GM12872 (cell line): ENCODE data around the gene GMDS.

Experiments used
- TF ChIP-seq, protein P1 (sequence below): IDR thresholded peaks from 3 replicates; pipeline ENCODE4 v1.5.1; 2011; ENCODE audit warnings: low read depth, mild to moderate bottlenecking, low read length, moderate library complexity; ENCODE audit not compliant: insufficient read depth

Gene GMDS

DNA sequence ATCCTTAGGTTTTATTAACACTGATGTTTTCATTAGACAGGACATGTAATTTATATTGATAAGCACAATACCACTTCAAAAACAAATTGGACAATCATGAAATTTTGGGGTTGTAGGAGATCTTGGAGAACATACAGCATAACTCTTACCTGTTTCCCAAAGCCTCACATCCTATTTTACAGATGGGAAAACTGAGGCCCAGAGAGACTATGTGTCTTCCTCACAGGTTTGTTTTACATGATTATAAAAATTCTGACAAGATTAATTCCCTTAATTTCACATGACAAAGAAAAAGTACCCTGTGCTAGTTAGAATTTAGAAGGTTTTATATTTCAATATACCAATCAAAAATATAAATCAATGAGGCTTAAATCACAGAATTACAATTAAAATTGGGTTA is 145.5 kb downstream of the GMDS start:
- TF ChIP-seq, protein P1, sequence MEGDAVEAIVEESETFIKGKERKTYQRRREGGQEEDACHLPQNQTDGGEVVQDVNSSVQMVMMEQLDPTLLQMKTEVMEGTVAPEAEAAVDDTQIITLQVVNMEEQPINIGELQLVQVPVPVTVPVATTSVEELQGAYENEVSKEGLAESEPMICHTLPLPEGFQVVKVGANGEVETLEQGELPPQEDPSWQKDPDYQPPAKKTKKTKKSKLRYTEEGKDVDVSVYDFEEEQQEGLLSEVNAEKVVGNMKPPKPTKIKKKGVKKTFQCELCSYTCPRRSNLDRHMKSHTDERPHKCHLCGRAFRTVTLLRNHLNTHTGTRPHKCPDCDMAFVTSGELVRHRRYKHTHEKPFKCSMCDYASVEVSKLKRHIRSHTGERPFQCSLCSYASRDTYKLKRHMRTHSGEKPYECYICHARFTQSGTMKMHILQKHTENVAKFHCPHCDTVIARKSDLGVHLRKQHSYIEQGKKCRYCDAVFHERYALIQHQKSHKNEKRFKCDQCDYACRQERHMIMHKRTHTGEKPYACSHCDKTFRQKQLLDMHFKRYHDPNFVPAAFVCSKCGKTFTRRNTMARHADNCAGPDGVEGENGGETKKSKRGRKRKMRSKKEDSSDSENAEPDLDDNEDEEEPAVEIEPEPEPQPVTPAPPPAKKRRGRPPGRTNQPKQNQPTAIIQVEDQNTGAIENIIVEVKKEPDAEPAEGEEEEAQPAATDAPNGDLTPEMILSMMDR = no peak

DNA sequence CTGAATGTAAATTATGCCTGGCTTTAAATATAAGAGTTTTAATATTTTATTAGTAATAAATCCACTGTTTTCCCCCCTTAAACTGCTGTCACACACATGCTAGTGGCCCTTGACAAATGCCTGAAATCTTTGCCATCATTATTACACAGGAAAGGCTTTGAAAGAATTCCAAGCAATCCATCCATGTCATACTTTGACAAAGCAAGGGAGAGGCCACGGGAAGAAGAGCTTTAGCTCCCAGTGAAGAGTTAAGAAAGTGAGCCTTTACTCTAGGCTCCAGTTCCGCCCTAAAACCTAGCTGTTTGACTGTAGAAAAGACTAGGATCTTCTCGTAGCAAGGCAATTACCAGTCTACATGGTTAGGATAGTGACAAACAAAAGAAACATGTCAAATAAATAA is 147.9 kb downstream of the GMDS start:
- TF ChIP-seq, protein P1 = no peak

DNA sequence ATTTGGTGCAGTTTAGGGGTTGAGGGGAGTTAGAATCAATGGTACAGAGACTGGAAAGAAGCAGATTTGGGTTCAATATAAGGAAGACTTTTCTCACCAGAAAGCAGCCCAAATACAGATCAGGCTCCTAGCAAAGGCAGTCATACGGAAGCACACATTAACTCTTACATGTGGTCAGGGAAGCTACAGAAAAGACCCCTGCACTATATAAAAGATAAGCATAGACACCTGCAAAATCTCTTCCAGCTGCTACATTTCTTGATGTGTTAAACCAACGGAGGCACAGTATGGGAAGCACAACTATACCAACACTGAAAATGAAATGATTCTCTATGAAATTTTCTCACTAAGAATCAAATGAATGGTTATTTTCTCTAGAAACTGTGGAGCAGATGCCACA is 150.8 kb downstream of the GMDS start:
- TF ChIP-seq, protein P1 = no peak

DNA sequence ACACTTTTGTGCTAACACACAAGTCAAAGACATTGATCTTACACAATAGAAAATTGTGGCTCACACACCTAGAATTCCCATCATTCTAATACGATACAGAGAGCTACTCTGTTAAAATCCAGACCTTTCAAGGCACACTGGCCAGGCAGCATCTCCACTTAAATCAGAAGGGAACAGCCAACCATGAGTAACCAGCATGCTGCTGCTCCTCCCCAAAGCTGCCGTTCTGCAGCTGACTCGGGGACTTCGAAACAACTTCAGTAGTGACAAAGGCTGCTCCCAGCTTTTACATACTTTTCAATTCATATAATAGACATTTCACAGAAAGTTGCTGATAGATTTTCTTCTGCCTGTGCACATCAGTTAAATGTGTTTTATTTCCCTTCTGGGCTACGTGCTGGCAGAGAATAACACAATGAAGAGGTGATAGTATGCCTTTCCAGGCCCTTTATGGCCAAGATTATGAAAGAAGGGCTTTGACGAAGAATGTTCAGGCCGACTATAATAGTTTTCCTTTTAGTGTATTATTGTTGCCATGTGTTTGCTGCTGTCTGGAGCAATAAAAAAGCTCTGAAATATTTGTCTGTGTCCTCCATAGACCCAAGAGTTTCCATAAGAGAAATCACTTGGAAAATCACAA is 159.0 kb downstream of the GMDS start:
- TF ChIP-seq, protein P1 = no peak

DNA sequence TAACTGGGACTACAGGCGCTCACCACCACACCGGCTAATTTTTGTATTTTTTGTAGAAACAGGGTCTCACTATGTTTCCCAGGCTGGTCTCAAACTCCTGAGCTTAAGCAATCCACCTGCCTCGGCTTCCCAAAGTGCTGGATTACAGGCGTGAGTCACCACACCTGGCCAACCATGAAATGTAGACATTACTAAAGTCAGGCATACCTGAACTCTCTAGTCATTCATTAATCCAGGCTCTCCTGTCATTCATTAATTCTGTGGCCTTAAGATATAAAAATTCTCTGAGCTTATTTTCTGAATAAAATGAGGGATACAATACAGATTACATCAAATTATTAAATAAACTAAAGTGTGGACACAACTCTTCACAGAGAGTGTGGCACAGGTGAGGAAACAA is 159.7 kb downstream of the GMDS start:
- TF ChIP-seq, protein P1 = no peak

DNA sequence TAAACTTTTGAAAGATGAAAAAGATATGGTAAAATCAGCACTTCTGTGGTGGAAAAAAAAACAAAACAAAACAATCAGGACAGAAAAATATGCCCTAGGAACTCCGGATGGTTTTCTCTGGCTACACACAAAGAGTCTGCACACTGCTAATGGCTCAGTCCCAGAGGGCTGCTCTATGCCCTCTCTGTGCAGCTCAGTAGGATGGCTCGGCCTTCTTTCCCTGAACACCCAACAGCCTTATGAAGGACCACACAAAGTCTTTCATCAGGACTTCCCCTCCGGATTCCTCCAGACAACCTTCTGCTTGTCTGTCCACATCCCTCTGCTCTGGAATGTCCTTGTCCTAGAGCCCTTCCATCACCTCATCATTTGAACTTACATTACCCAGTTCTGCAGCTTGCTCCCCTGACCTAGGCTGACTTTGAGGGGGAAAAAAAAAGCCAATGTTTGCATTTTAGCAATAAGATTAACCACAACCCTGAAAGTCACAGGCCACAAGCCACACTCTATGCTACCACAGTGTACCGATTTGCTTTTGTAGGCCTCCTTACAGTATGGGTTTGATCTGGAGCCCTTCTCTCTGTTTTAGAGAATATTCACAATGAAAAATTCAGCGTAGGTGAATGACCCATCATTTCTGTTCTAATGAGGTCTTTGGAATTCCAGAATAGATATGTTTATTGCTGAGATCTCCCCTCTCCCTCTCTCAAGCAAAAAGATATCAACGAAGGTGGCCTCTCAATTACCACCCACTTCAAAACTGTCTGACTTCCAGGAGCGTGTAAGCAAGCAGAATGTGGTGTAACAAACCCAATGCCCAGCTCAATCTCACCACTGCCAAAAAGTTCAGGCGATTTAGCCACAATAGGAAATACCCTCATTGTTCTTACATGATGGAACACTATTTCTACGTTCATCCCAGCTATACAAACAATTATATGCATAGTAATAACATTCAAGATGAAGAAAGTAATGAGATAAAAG is 164.0 kb downstream of the GMDS start:
- TF ChIP-seq, protein P1 = no peak

DNA sequence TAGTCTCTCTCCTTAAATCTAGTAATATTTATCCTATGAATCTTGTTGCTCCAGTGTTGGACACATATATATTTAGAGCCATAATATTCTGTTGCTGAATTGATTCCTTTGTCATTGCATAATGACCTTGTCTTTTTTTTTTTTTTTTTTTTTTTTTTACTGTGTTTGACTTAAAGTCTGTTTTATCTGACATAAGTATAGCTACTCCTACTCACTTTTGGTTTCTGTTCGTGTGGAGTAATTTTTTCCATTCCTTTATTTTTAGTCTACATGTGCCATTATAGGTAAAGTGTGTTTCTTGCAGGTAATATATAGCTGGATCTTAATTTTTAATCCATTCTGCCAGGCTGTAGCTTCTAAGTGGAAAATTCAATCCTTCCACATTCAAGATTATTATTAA is 166.5 kb downstream of the GMDS start:
- TF ChIP-seq, protein P1 = no peak
